ENCODE data around the gene IL18RAP.

IL18RAP gene

GRCh38 chr2:102485147-102485785 is 62.3 kb downstream of the IL18RAP start:
- DNase-seq (ENCODE audit: low read depth): no peak
- TF ChIP-seq CTCF (IDR thresholded peaks at IDR 0.05; ENCODE audit: low read depth, low read length, missing control alignments): no peak
- in situ Hi-C loops (cut with HindIII; ENCODE audit: low sequenced_read_pairs): loop anchor here (25.0 kb wide), 1 partner anchor 102 kb away; no protein-coding TSS in a partner anchor
- H3K4me3 ChIP-seq (ENCODE audit: low read depth, low read length): no peak overlapping the region

- in situ Hi-C loops (cut with HindIII; ENCODE audit: low sequenced_read_pairs): loop anchor here (25.0 kb wide), 1 partner anchor 100 kb away; no protein-coding TSS in a partner anchor
- no peak for DNase-seq (ENCODE audit: low read depth)
- H3K4me3 ChIP-seq (ENCODE audit: low read depth, low read length): no peak overlapping the region
- TF ChIP-seq CTCF (IDR thresholded peaks at IDR 0.05; ENCODE audit: low read depth, low read length, missing control alignments): no peak
These were observed 64.2 kb downstream of the IL18RAP start for GRCh38 chr2:102486941-102487702.

GRCh38 chr2:102487761-102488462 is 65.0 kb downstream of the IL18RAP start:
- no peak overlapping the region for H3K4me3 ChIP-seq (ENCODE audit: low read depth, low read length)
- DNase-seq (ENCODE audit: low read depth): peak; percentile 44
- in situ Hi-C loops (cut with HindIII; ENCODE audit: low sequenced_read_pairs): loop anchor here (25.0 kb wide), 1 partner anchor 99 kb away; no protein-coding TSS in a partner anchor
- TF ChIP-seq CTCF (IDR thresholded peaks at IDR 0.05; ENCODE audit: low read depth, low read length, missing control alignments): no peak

- no peak for TF ChIP-seq CTCF (IDR thresholded peaks at IDR 0.05; ENCODE audit: low read depth, low read length, missing control alignments)
- DNase-seq (ENCODE audit: low read depth): no peak
These were observed 66.7 kb downstream of the IL18RAP start for GRCh38 chr2:102489646-102490045.

GRCh38 chr2:102492006-102492405 is 69.0 kb downstream of the IL18RAP start:
- in situ Hi-C loops (cut with HindIII; ENCODE audit: low sequenced_read_pairs): loop anchor here (25.0 kb wide), 1 partner anchor 95 kb away; no protein-coding TSS in a partner anchor
- TF ChIP-seq CTCF (IDR thresholded peaks at IDR 0.05; ENCODE audit: low read depth, low read length, missing control alignments): no peak
- no peak for DNase-seq (ENCODE audit: low read depth)
- no peak overlapping the region for H3K4me3 ChIP-seq (ENCODE audit: low read depth, low read length)

More at GRCh38 chr2:102489646-102490045, 66.7 kb downstream of the IL18RAP start:
- in situ Hi-C loops (cut with HindIII; ENCODE audit: low sequenced_read_pairs): loop anchor here (25.0 kb wide), 1 partner anchor 98 kb away; no protein-coding TSS in a partner anchor
- no peak overlapping the region for H3K4me3 ChIP-seq (ENCODE audit: low read depth, low read length)

- in situ Hi-C loops (cut with HindIII; ENCODE audit: low sequenced_read_pairs): loop anchor here (25.0 kb wide), 1 partner anchor 93 kb away; no protein-coding TSS in a partner anchor
- DNase-seq (ENCODE audit: low read depth): no peak
- no peak for TF ChIP-seq CTCF (IDR thresholded peaks at IDR 0.05; ENCODE audit: low read depth, low read length, missing control alignments)
- no peak overlapping the region for H3K4me3 ChIP-seq (ENCODE audit: low read depth, low read length)
These were observed 71.6 kb downstream of the IL18RAP start for GRCh38 chr2:102494570-102494969.

Measured in astrocyte of the cerebellum (primary cell).